ENCODE results near the gene AADAT. TPM values are rescaled to one million over a fixed set of nuclear protein-coding genes. Genes with fewer than 3 reads are reported as not detected.
"Not testable (repeated sequence)": the region's sequence is repeated elsewhere in the genome, so short reads cannot be mapped to it uniquely, and the experiment has no call there.

AADAT gene
- polyA plus RNA-seq, 4 donors = 1.7 to 20.9 TPM; not detected in 2

DNA sequence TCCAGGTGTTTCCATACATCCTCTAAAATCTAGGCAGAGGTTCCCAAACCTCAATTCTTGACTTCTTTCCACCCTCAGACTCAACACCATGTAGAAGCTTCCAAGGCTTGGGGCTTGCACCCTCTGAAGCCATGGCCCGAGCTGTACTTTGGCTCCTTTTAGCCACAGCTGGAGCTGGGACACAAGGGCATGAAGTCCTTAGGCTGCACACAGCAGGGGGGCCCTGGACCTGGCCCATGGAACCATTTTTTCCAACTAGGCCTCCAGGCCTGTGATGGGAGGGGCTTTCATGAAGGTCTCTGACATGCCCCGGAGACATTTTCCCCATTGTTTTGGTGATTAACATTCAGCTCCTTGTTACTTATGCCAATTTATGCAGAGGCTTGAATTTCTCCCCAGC lies 8.4 kb upstream of the AADAT start:
- H3K4me3 ChIP-seq (ENCODE audit: low read depth in 1 of 3, low read length in 3 of 3) = not testable (repeated sequence)

DNA sequence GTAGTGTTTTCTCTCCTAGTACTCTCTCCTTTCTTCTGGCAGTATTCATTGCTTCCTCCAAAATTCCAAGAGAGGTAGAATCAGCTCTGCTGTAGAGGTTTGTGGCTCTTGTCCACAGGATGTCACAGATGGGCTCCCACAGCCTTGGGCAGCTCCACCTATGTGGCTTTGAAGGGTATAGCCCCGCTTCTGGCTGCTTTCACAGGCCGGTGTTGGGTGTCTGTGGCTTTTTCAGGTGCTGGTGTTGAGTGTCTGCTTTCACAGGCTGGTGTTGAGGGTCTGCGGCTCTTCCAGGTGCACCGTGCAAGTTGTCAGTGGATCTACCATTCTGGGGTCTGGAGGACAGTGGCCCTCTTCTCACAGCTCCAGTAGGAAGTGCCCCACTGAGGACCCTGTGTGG lies 7.9 kb upstream of the AADAT start:
- no peaks in the 10 kb centered on the region for H3K9me3 ChIP-seq (ENCODE audit: control insufficient read depth in 2 of 2, insufficient read depth in 1 of 2, low read depth in 1 of 2, low read length in 1 of 2)
- H3K27ac ChIP-seq (ENCODE audit: low read depth in 1 of 3, low read length in 2 of 3) = no peak overlapping the region
- WGBS, 3 donors = 80 to 89% (median 85%) methylated on average over 4 of the region's 4 CpGs
- no peak for DNase-seq
- H3K4me3 ChIP-seq (ENCODE audit: low read depth in 1 of 3, low read length in 3 of 3) = no peak overlapping the region
- H3K27me3 ChIP-seq (ENCODE audit: control insufficient read depth in 3 of 3, insufficient read depth in 3 of 3, low read length in 3 of 3) = no peaks in the 10 kb centered on the region
- peaks cover 0 to 14% (median 0%) of the 10 kb centered on the region in 3 donors for H3K4me1 ChIP-seq (ENCODE audit: control insufficient read depth in 3 of 3, insufficient read depth in 2 of 3, low read depth in 1 of 3, low read length in 2 of 3)
- FAIRE-seq = no peak
- no peaks in the 10 kb centered on the region for H3K36me3 ChIP-seq (ENCODE audit: control insufficient read depth in 3 of 3, insufficient read depth in 2 of 3, low read depth in 1 of 3, low read length in 3 of 3)

More for the DNA sequence above, 8.4 kb upstream of the AADAT start:
- not testable (repeated sequence) for DNase-seq; H3K27ac ChIP-seq (ENCODE audit: low read depth in 1 of 3, low read length in 2 of 3); H3K9me3 ChIP-seq (ENCODE audit: control insufficient read depth in 2 of 2, insufficient read depth in 1 of 2, low read depth in 1 of 2, low read length in 1 of 2); FAIRE-seq; H3K27me3 ChIP-seq (ENCODE audit: control insufficient read depth in 3 of 3, insufficient read depth in 3 of 3, low read length in 3 of 3); H3K36me3 ChIP-seq (ENCODE audit: control insufficient read depth in 3 of 3, insufficient read depth in 2 of 3, low read depth in 1 of 3, low read length in 3 of 3)
- H3K4me1 ChIP-seq (ENCODE audit: control insufficient read depth in 3 of 3, insufficient read depth in 2 of 3, low read depth in 1 of 3, low read length in 2 of 3) = peaks cover 0 to 16% (median 0%) of the 10 kb centered on the region in 3 donors
- 87 to 90% (median 88%) methylated on average over 2 of the region's 2 CpGs for WGBS, 3 donors

DNA sequence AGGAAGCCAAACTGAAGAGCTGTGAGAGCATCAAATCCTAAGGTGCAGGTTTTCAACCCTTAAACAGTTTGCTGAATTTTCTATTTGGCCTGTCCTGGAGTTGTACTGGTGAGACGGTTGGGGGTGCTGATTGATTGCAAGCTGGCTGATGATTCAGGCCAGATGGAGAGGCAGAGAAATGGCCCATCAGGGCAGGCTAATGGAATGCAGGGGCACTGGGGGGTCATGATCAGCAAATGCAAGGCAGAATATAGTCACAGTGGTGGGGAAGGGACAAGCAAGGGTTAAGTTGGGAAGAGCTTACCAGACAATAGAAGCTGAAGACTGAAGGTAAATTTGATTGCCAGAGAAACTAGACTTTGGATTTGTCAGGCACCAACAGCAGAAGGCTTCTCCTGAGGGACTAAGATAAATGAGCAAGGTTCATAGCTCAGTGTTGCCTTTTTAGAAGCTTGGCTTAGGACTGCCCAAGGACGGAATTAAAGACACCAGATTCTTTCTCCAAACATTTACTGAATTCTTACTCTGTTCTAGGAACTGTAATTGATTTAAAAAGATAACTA lies 4.3 kb upstream of the AADAT start:
- H3K27ac ChIP-seq (ENCODE audit: low read depth in 1 of 3, low read length in 2 of 3) = no peak overlapping the region
- 50 to 63% (median 59%) methylated on average over 2 of the region's 2 CpGs for WGBS, 3 donors
- H3K27me3 ChIP-seq (ENCODE audit: control insufficient read depth in 3 of 3, insufficient read depth in 3 of 3, low read length in 3 of 3) = peaks cover 0 to 3% (median 0%) of the 10 kb centered on the region in 3 donors
- H3K4me3 ChIP-seq (ENCODE audit: low read depth in 1 of 3, low read length in 3 of 3) = no peak overlapping the region
- H3K9me3 ChIP-seq (ENCODE audit: control insufficient read depth in 2 of 2, insufficient read depth in 1 of 2, low read depth in 1 of 2, low read length in 1 of 2) = no peaks in the 10 kb centered on the region
- no peaks in the 10 kb centered on the region for H3K36me3 ChIP-seq (ENCODE audit: control insufficient read depth in 3 of 3, insufficient read depth in 2 of 3, low read depth in 1 of 3, low read length in 3 of 3)
- FAIRE-seq (no peak), DNase-seq (peak in 1 of 2 donors; percentile 21)
- peaks cover 0 to 6% (median 0%) of the 10 kb centered on the region in 3 donors for H3K4me1 ChIP-seq (ENCODE audit: control insufficient read depth in 3 of 3, insufficient read depth in 2 of 3, low read depth in 1 of 3, low read length in 2 of 3)

DNA sequence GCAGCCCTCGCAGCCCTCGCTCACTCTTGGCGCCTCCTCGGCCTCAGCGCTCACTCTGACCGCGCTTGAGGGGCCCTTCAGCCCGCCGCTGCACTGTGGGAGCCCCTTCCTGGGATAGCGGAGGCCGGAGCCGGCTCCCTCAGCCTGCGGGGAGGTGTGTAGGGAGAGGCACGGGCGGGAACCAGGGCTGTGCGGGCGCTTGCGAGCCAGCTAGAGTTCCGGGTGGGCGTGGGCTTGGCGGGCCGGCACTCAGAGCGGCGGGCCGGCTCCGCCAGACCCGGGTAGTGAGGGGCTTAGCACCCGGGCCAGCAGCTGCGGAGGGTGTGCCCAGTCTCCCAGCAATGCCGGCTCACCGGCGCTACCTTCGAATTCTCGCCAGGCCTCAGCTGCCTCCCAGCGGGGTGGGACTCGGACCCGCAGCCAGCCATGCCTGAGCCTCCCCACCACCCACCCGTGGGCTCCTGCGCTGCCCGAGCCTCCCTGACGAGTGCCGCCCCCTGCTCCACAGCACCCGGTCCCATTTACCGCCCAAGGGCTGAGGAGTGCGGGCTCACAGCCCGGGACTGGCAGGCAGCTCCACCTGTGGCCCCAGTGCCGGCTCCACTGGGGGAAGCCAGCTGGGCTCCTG lies 1.4 kb upstream of the AADAT start:
- Histone ChIP-seq H3K4me1 (ENCODE audit: control insufficient read depth in 3 of 3, insufficient read depth in 2 of 3, low read depth in 1 of 3, low read length in 2 of 3) (peaks cover 0 to 6% (median 0%) of the 10 kb centered on the region in 3 donors), H3K27ac (ENCODE audit: low read depth in 1 of 3, low read length in 2 of 3) (no peak overlapping the region), H3K4me3 (ENCODE audit: low read depth in 1 of 3, low read length in 3 of 3) (no peak overlapping the region), H3K36me3 (ENCODE audit: control insufficient read depth in 3 of 3, insufficient read depth in 2 of 3, low read depth in 1 of 3, low read length in 3 of 3) (no peaks in the 10 kb centered on the region), H3K9me3 (ENCODE audit: control insufficient read depth in 2 of 2, insufficient read depth in 1 of 2, low read depth in 1 of 2, low read length in 1 of 2) (no peaks in the 10 kb centered on the region), H3K27me3 (ENCODE audit: control insufficient read depth in 3 of 3, insufficient read depth in 3 of 3, low read length in 3 of 3) (peaks cover 0 to 3% (median 0%) of the 10 kb centered on the region in 3 donors)
- DNase-seq = no peak
- WGBS, 3 donors = 79 to 94% (median 82%) methylated on average over 32 to 47 of the region's 47 CpGs
- FAIRE-seq = no peak

DNA sequence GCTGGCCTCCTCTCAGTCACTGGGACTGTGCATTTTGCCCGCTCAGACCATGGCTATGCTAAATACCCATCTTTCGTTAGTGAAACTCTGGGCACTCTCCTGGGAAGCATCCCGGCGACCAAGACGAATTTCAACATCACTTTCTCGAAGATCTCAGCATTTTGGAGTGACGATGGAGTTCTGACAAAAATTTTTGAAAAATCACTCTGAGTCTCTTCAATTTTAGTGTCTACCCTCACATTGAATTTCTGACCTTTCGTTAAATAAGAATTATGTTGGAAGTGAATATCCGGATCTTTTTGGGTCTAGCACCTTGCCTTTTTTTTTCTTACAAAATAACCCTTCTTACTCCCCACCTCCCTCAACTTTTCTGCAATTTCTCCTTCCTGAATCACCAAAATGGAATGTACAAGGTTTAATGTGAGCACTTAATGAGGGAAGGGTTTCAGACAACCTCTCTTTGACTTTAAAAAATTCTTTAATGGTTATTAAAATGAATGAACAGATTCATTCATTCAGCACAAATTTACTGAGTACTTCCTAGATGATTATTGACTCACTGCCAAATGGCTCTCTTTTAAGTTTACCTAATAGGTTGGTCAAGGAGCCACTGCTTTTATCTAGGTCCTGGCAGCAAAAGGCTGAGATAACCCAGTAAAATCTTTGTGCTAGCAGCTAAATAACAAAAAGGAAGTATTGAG lies 746 bp upstream of the AADAT start:
- peaks cover 0 to 4% (median 0%) of the 10 kb centered on the region in 3 donors for H3K36me3 ChIP-seq (ENCODE audit: control insufficient read depth in 3 of 3, insufficient read depth in 2 of 3, low read depth in 1 of 3, low read length in 3 of 3)
- H3K27ac ChIP-seq (ENCODE audit: low read depth in 1 of 3, low read length in 2 of 3) = peak overlapping the region in 1 of 3 donors; percentile 36
- DNase-seq (peak; percentile 3), FAIRE-seq (no peak)
- 12 to 18% (median 12%) methylated on average over 9 of the region's 9 CpGs for WGBS, 3 donors
- H3K27me3 ChIP-seq (ENCODE audit: control insufficient read depth in 3 of 3, insufficient read depth in 3 of 3, low read length in 3 of 3) = peaks cover 0 to 3% (median 0%) of the 10 kb centered on the region in 3 donors
- peak overlapping the region in 1 of 3 donors; percentile 80 for H3K4me3 ChIP-seq (ENCODE audit: low read depth in 1 of 3, low read length in 3 of 3)
- H3K4me1 ChIP-seq (ENCODE audit: control insufficient read depth in 3 of 3, insufficient read depth in 2 of 3, low read depth in 1 of 3, low read length in 2 of 3) = peaks cover 0 to 6% (median 0%) of the 10 kb centered on the region in 3 donors
- no peaks in the 10 kb centered on the region for H3K9me3 ChIP-seq (ENCODE audit: control insufficient read depth in 2 of 2, insufficient read depth in 1 of 2, low read depth in 1 of 2, low read length in 1 of 2)

DNA sequence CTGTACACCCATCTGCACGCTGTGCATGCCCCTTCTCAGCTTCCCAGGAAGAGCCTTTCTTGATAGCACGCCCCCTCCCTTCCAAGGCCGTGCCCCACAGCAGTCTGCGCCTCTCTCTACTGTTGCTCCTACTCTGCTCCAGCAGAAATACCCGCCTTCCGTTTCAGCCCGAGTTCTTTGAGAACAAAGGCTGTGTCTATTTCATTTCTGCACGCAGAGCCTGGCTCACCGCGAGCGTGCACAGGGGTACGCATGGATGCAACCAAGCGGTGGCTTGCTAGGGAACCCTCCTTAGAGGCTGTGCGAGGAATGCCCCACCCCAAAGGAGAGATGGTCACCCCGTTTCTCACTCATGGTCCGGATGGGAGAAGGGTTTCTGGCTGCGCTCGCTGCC lies 485 bp downstream of the AADAT start:
- Histone ChIP-seq H3K36me3 (ENCODE audit: control insufficient read depth in 3 of 3, insufficient read depth in 2 of 3, low read depth in 1 of 3, low read length in 3 of 3) (peaks cover 0 to 4% (median 0%) of the 10 kb centered on the region in 3 donors), H3K27ac (ENCODE audit: low read depth in 1 of 3, low read length in 2 of 3) (peak overlapping the region in 2 of 3 donors; percentile 28 to 39), H3K9me3 (ENCODE audit: control insufficient read depth in 2 of 2, insufficient read depth in 1 of 2, low read depth in 1 of 2, low read length in 1 of 2) (no peaks in the 10 kb centered on the region), H3K4me3 (ENCODE audit: low read depth in 1 of 3, low read length in 3 of 3) (peak overlapping the region; percentile 17 to 80 (median 52)), H3K27me3 (ENCODE audit: control insufficient read depth in 3 of 3, insufficient read depth in 3 of 3, low read length in 3 of 3) (peaks cover 0 to 3% (median 0%) of the 10 kb centered on the region in 3 donors), H3K4me1 (ENCODE audit: control insufficient read depth in 3 of 3, insufficient read depth in 2 of 3, low read depth in 1 of 3, low read length in 2 of 3) (peaks cover 0 to 6% (median 0%) of the 10 kb centered on the region in 3 donors)
- FAIRE-seq (no peak), DNase-seq (peak in 1 of 2 donors; percentile 7)
- WGBS, 3 donors = 2 to 5% (median 3%) methylated on average over 18 of the region's 18 CpGs

DNA sequence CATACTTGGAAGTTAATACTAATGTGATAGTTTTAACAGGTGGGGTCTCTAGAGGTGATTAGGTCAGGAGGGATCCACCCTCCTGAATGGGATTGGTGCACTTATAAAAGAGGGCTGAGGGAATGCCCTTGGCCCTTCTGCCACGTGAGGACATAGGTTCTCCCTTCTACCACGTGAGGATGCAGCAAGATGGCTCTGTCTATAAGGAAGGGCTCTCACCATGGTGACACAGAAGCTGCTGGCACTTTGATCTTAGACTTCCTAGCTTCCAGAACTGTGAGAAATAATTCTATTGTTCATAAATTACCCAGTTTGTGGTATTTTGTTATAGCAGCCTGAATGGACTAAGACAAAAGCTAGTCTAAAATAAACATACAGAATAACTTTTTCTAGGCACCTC lies 1.0 kb downstream of the AADAT start:
- Histone ChIP-seq H3K4me3 (ENCODE audit: low read depth in 1 of 3, low read length in 3 of 3) (peak overlapping the region in 1 of 3 donors; percentile 80), H3K9me3 (ENCODE audit: control insufficient read depth in 2 of 2, insufficient read depth in 1 of 2, low read depth in 1 of 2, low read length in 1 of 2) (no peaks in the 10 kb centered on the region), H3K36me3 (ENCODE audit: control insufficient read depth in 3 of 3, insufficient read depth in 2 of 3, low read depth in 1 of 3, low read length in 3 of 3) (peaks cover 0 to 4% (median 0%) of the 10 kb centered on the region in 3 donors), H3K27ac (ENCODE audit: low read depth in 1 of 3, low read length in 2 of 3) (peak overlapping the region in 1 of 3 donors; percentile 39), H3K27me3 (ENCODE audit: control insufficient read depth in 3 of 3, insufficient read depth in 3 of 3, low read length in 3 of 3) (peaks cover 0 to 3% (median 0%) of the 10 kb centered on the region in 3 donors), H3K4me1 (ENCODE audit: control insufficient read depth in 3 of 3, insufficient read depth in 2 of 3, low read depth in 1 of 3, low read length in 2 of 3) (peaks cover 0 to 2% (median 0%) of the 10 kb centered on the region in 3 donors)
- 52 to 75% (median 69%) methylated on average over 2 of the region's 2 CpGs for WGBS, 3 donors
- FAIRE-seq (no peak), DNase-seq (peak in 1 of 2 donors; percentile 30)

DNA sequence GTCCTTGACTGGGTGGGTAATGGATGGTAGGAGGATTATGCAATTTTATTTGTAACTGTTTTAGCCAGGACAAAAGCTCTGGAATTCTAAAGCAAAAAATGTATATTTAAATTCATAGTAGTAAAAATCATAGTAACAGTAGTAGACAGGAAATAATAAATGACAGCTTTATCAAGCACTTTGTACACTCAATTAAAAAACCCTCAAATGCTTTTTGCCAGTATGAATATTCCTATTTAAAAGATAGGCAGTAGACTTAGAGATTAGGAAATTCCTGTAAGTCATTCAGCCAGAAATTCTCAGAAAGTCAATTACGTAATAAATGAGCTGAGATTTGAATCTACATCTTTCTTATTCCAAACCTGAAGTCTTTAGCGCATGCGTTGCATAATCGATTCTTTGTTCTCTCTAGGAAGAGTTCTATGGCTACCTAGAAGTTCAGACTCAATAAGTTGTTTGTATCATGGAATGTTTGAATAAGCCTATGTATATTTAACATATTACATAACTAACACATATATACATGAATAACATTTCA lies 2.5 kb downstream of the AADAT start:
- H3K36me3 ChIP-seq (ENCODE audit: control insufficient read depth in 3 of 3, insufficient read depth in 2 of 3, low read depth in 1 of 3, low read length in 3 of 3) = peaks cover 0 to 4% (median 0%) of the 10 kb centered on the region in 3 donors
- H3K4me3 ChIP-seq (ENCODE audit: low read depth in 1 of 3, low read length in 3 of 3) = no peak overlapping the region
- no peaks in the 10 kb centered on the region for H3K9me3 ChIP-seq (ENCODE audit: control insufficient read depth in 2 of 2, insufficient read depth in 1 of 2, low read depth in 1 of 2, low read length in 1 of 2)
- DNase-seq (no peak), FAIRE-seq (no peak)
- WGBS, 3 donors = 70 to 71% (median 70%) methylated on average over 4 of the region's 4 CpGs
- no peaks in the 10 kb centered on the region for H3K4me1 ChIP-seq (ENCODE audit: control insufficient read depth in 3 of 3, insufficient read depth in 2 of 3, low read depth in 1 of 3, low read length in 2 of 3)
- no peak overlapping the region for H3K27ac ChIP-seq (ENCODE audit: low read depth in 1 of 3, low read length in 2 of 3)
- H3K27me3 ChIP-seq (ENCODE audit: control insufficient read depth in 3 of 3, insufficient read depth in 3 of 3, low read length in 3 of 3) = peaks cover 0 to 3% (median 0%) of the 10 kb centered on the region in 3 donors

Measured in small intestine (tissue), 7 donors.